Mesenchymal stem cell (in vitro differentiated cells and primary cell): Measurements from ENCODE around the gene GPM6B.

Experiments
- DNase-seq: peaks from one replicate; pipeline ENCODE4 v3.0.0-alpha.2; 2013
- H2AFZ ChIP-seq: one replicate; pipeline ENCODE4 v1.6.1; 2013; ENCODE audit warnings: low read depth, mild to moderate bottlenecking, control low read depth, inconsistent platforms, low read length, moderate library complexity
- H2AK5ac ChIP-seq: 2 replicates; pipeline ENCODE4 v1.6.1; 2013; ENCODE audit warnings: low read length, moderate library complexity, mild to moderate bottlenecking, inconsistent platforms; ENCODE audit not compliant: severe bottlenecking
- H2BK120ac ChIP-seq: one replicate; pipeline ENCODE4 v1.6.1; 2013; ENCODE audit warnings: low read depth, mild to moderate bottlenecking, inconsistent platforms, low read length, moderate library complexity
- H2BK12ac ChIP-seq, 2 experiments: one replicate each; pipeline ENCODE4 v1.6.1; 2013; ENCODE audit warnings: inconsistent platforms in 2 of 2, low read length in 2 of 2, mild to moderate bottlenecking in 2 of 2, moderate library complexity in 2 of 2, control low read depth in 1 of 2
- H2BK15ac ChIP-seq: one replicate; pipeline ENCODE4 v1.6.1; 2013; ENCODE audit warnings: mild to moderate bottlenecking, low read depth, inconsistent platforms; ENCODE audit not compliant: poor library complexity, severe bottlenecking
- H2BK5ac ChIP-seq: 2 replicates; pipeline ENCODE4 v1.6.1; 2013; ENCODE audit warnings: low read depth, mild to moderate bottlenecking, low read length, control low read depth, inconsistent platforms; ENCODE audit not compliant: poor library complexity, severe bottlenecking
- H3K14ac ChIP-seq, 2 experiments: one replicate each; pipeline ENCODE4 v1.6.1; 2013; ENCODE audit warnings: inconsistent platforms in 2 of 2, low read length in 2 of 2, control low read depth in 1 of 2, mild to moderate bottlenecking in 1 of 2, moderate library complexity in 1 of 2
- H3K18ac ChIP-seq, 2 experiments: one replicate each; pipeline ENCODE4 v1.6.1; 2013; ENCODE audit warnings: inconsistent platforms in 2 of 2, low read length in 2 of 2, control low read depth in 1 of 2, low read depth in 1 of 2, mild to moderate bottlenecking in 1 of 2
- H3K23ac ChIP-seq, 2 experiments: one replicate each; pipeline ENCODE4 v1.6.1; 2013; ENCODE audit warnings: inconsistent platforms in 2 of 2, low read length in 2 of 2, mild to moderate bottlenecking in 2 of 2, moderate library complexity in 2 of 2, control low read depth in 1 of 2
- H3K27ac ChIP-seq: 2 replicates; pipeline ENCODE4 v1.5.1; 2013; ENCODE audit warnings: mild to moderate bottlenecking, moderate library complexity, low read length, control low read depth, inconsistent platforms; ENCODE audit not compliant: poor library complexity, severe bottlenecking
- H3K27me3 ChIP-seq, 2 experiments: 2 replicates each; pipeline versions ENCODE4 v1.6.1 to v1.7.0; 2013; ENCODE audit warnings: low read length in 2 of 2, mild to moderate bottlenecking in 2 of 2, moderate library complexity in 2 of 2, control low read depth in 1 of 2, inconsistent platforms in 1 of 2; ENCODE audit not compliant: control insufficient read depth in 1 of 2, insufficient read depth in 1 of 2
- H3K36me3 ChIP-seq, 2 experiments: 2 replicates each; pipeline versions ENCODE4 v1.6.1 to v1.7.0; 2013; ENCODE audit warnings: low read length in 2 of 2, control low read depth in 1 of 2, inconsistent platforms in 1 of 2, low read depth in 1 of 2, mild to moderate bottlenecking in 1 of 2; ENCODE audit not compliant: insufficient read depth in 2 of 2, control insufficient read depth in 1 of 2
- H3K4ac ChIP-seq, 2 experiments: one replicate each; pipeline ENCODE4 v1.6.1; 2013; ENCODE audit warnings: inconsistent platforms in 2 of 2, low read length in 2 of 2, mild to moderate bottlenecking in 2 of 2, moderate library complexity in 2 of 2, control low read depth in 1 of 2, low read depth in 1 of 2
- H3K4me1 ChIP-seq: 2 replicates; pipeline ENCODE4 v1.6.1; 2013; ENCODE audit warnings: low read depth, low read length, control low read depth; ENCODE audit not compliant: control insufficient read depth, insufficient read depth
- H3K4me2 ChIP-seq: 2 replicates; pipeline ENCODE4 v1.6.1; 2013; ENCODE audit warnings: low read length, mild to moderate bottlenecking, inconsistent platforms; ENCODE audit not compliant: poor library complexity, severe bottlenecking
- H3K4me3 ChIP-seq, 2 experiments: 2 replicates each; pipeline versions ENCODE4 v1.5.1 to v1.7.0; 2013; ENCODE audit warnings: low read length in 2 of 2, mild to moderate bottlenecking in 2 of 2, control low read depth in 1 of 2, low read depth in 1 of 2; ENCODE audit not compliant: insufficient read depth in 1 of 2
- H3K79me1 ChIP-seq: replicated peaks from 2 replicates; pipeline ENCODE4 v1.6.1; 2013; ENCODE audit warnings: mild to moderate bottlenecking, control low read depth, low read length, inconsistent platforms; ENCODE audit not compliant: poor library complexity, severe bottlenecking
- H3K9ac ChIP-seq: 2 replicates; pipeline ENCODE4 v1.7.0; 2013; ENCODE audit warnings: mild to moderate bottlenecking, low read length, moderate library complexity
- H3K9me3 ChIP-seq: 2 replicates; pipeline ENCODE4 v1.7.0; 2013; ENCODE audit warnings: mild to moderate bottlenecking, low read length; ENCODE audit not compliant: control insufficient read depth
- H4K8ac ChIP-seq: one replicate; pipeline ENCODE4 v1.6.1; 2013; ENCODE audit warnings: inconsistent platforms, mild to moderate bottlenecking, low read length, moderate library complexity
- H4K91ac ChIP-seq: one replicate; pipeline ENCODE4 v1.6.1; 2013; ENCODE audit warnings: mild to moderate bottlenecking, low read length, inconsistent platforms
- WGBS: methylation state at CpG from one replicate; pipeline ENCODE4 v1.1.7; 2013; ENCODE audit warnings: mixed read lengths; 5-methylcytosine and 5-hydroxymethylcytosine counted together

Gene GPM6B

GRCh38 chrX:13774696-13775095 is 42.2 kb downstream of the GPM6B start:
- Histone ChIP-seq H2AFZ (no peak overlapping the region), H4K91ac (no peak overlapping the region), H3K9ac (no peak overlapping the region), H3K14ac (no peak overlapping the region), H4K8ac (no peak overlapping the region), H3K18ac (no peak overlapping the region), H3K4me3 (no peak overlapping the region), H3K27ac (no peak overlapping the region), H2BK12ac (no peak overlapping the region), H3K4me1 (no peaks in the 10 kb centered on the region), H3K4ac (no peak overlapping the region), H3K9me3 (no peaks in the 10 kb centered on the region), H2BK120ac (no peak overlapping the region), H3K23ac (no peak overlapping the region), H3K36me3 (peaks cover 3 to 52% of the 10 kb centered on the region in 2 experiments), H2BK5ac (no peak overlapping the region), H3K79me1 (no peaks in the 10 kb centered on the region), H3K4me2 (no peak overlapping the region), H2AK5ac (no peak overlapping the region), H3K27me3 (no peaks in the 10 kb centered on the region), H2BK15ac (no peak overlapping the region)
- 93% methylated on average over 2 of the region's 2 CpGs for WGBS
- DNase-seq, result no peak

GRCh38 chrX:13770013-13770535 is 46.8 kb downstream of the GPM6B start:
- H3K9me3 ChIP-seq, result no peaks in the 10 kb centered on the region
- H3K79me1 ChIP-seq, result no peaks in the 10 kb centered on the region
- no peak overlapping the region for H3K18ac ChIP-seq
- peaks cover 0 to 7% of the 10 kb centered on the region in 2 experiments for H3K27me3 ChIP-seq
- H3K4me1 ChIP-seq, result no peaks in the 10 kb centered on the region
- no peak overlapping the region for H4K91ac ChIP-seq
- no peak overlapping the region for H3K27ac ChIP-seq
- DNase-seq, result no peak
- no peak overlapping the region for H3K23ac ChIP-seq
- no peak overlapping the region for H3K4me3 ChIP-seq
- no peak overlapping the region for H2AK5ac ChIP-seq
- no peak overlapping the region for H4K8ac ChIP-seq
- H3K4ac ChIP-seq, result no peak overlapping the region
- H3K14ac ChIP-seq, result no peak overlapping the region
- no peak overlapping the region for H2BK12ac ChIP-seq
- no peak overlapping the region for H3K9ac ChIP-seq
- no peak overlapping the region for H2BK5ac ChIP-seq
- H2BK120ac ChIP-seq, result no peak overlapping the region
- peaks cover 9 to 76% of the 10 kb centered on the region in 2 experiments for H3K36me3 ChIP-seq
- H3K4me2 ChIP-seq, result no peak overlapping the region
- WGBS, result no CpG with 5 or more reads among the region's 3 CpGs
- no peak overlapping the region for H2AFZ ChIP-seq
- H2BK15ac ChIP-seq, result no peak overlapping the region

GRCh38 chrX:13768939-13769338 is 48.0 kb downstream of the GPM6B start:
- Histone ChIP-seq H3K36me3 (peaks cover 9 to 71% of the 10 kb centered on the region in 2 experiments), H3K23ac (no peak overlapping the region), H3K79me1 (no peaks in the 10 kb centered on the region), H3K4ac (no peak overlapping the region), H3K18ac (no peak overlapping the region), H2BK15ac (no peak overlapping the region), H2BK5ac (no peak overlapping the region), H3K27me3 (peaks cover 0 to 7% of the 10 kb centered on the region in 2 experiments), H3K9ac (no peak overlapping the region), H3K9me3 (no peaks in the 10 kb centered on the region), H2BK120ac (no peak overlapping the region), H2BK12ac (no peak overlapping the region), H2AK5ac (no peak overlapping the region), H3K4me3 (no peak overlapping the region), H3K27ac (no peak overlapping the region), H4K8ac (no peak overlapping the region), H3K4me2 (no peak overlapping the region), H4K91ac (no peak overlapping the region), H2AFZ (no peak overlapping the region), H3K4me1 (no peaks in the 10 kb centered on the region), H3K14ac (no peak overlapping the region)
- WGBS, result 100% methylated on average over 1 of the region's 4 CpGs
- DNase-seq, result no peak

- H3K4me1 ChIP-seq, result no peaks in the 10 kb centered on the region
- H2BK15ac ChIP-seq, result no peak overlapping the region
- H3K18ac ChIP-seq, result no peak overlapping the region
- H3K4ac ChIP-seq, result no peak overlapping the region
- H3K79me1 ChIP-seq, result no peaks in the 10 kb centered on the region
- H4K91ac ChIP-seq, result no peak overlapping the region
- no peak overlapping the region for H2AK5ac ChIP-seq
- no peak overlapping the region for H3K27ac ChIP-seq
- no peak overlapping the region for H2BK120ac ChIP-seq
- no peak overlapping the region for H3K23ac ChIP-seq
- no peak overlapping the region for H3K9ac ChIP-seq
- H3K14ac ChIP-seq, result no peak overlapping the region
- no peak overlapping the region for H2AFZ ChIP-seq
- H3K27me3 ChIP-seq, result peaks cover 0 to 7% of the 10 kb centered on the region in 2 experiments
- H3K9me3 ChIP-seq, result no peaks in the 10 kb centered on the region
- H4K8ac ChIP-seq, result no peak overlapping the region
- H2BK12ac ChIP-seq, result no peak overlapping the region
- no peak for DNase-seq
- peaks cover 20 to 91% of the 10 kb centered on the region in 2 experiments for H3K36me3 ChIP-seq
- no peak overlapping the region for H2BK5ac ChIP-seq
- H3K4me3 ChIP-seq, result no peak overlapping the region
- H3K4me2 ChIP-seq, result no peak overlapping the region
- WGBS, result 67% methylated on average over 5 of the region's 6 CpGs
Observed at GRCh38 chrX:13764765-13765164, 52.1 kb downstream of the GPM6B start.
